Testis (tissue), 2 donors: Measurements from ENCODE around the gene MTPN.

ENCODE experiments used
- POLR2A ChIP-seq: fragments of 450-650 bp; IDR thresholded peaks from one replicate; pipeline ENCODE4 v1.6.1; 2017; ENCODE audit warnings: antibody characterized with exemption, mild to moderate bottlenecking, moderate library complexity
- TF ChIP-seq, protein P1 (sequence below), 3 experiments: fragments of 450-650 bp in 2 of 3; fragments of 200-600 bp in 1 of 3; sonication (generic) in 1 of 3; IDR thresholded peaks; one replicate each; pipeline ENCODE4 v1.5.1; 2016 to 2019; ENCODE audit warnings: antibody characterized with exemption in 3 of 3, mild to moderate bottlenecking in 2 of 3, moderate library complexity in 1 of 3

GRCh38 chr7:135980012-135980551, 2.9 kb upstream of the MTPN start:
- TF ChIP-seq, protein P1, sequence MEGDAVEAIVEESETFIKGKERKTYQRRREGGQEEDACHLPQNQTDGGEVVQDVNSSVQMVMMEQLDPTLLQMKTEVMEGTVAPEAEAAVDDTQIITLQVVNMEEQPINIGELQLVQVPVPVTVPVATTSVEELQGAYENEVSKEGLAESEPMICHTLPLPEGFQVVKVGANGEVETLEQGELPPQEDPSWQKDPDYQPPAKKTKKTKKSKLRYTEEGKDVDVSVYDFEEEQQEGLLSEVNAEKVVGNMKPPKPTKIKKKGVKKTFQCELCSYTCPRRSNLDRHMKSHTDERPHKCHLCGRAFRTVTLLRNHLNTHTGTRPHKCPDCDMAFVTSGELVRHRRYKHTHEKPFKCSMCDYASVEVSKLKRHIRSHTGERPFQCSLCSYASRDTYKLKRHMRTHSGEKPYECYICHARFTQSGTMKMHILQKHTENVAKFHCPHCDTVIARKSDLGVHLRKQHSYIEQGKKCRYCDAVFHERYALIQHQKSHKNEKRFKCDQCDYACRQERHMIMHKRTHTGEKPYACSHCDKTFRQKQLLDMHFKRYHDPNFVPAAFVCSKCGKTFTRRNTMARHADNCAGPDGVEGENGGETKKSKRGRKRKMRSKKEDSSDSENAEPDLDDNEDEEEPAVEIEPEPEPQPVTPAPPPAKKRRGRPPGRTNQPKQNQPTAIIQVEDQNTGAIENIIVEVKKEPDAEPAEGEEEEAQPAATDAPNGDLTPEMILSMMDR (IDR thresholded peaks at IDR 0.05) = no peak
- no peak for TF ChIP-seq POLR2A
